HG03097 (cell line): ENCODE data around the gene LYVE1.
"Not testable (repeated sequence)": the region's sequence is repeated elsewhere in the genome, so short reads cannot be mapped to it uniquely, and the experiment has no call there.

Source experiments
- ATAC-seq: cut with Tn5 transposase; IDR thresholded peaks from one replicate; pipeline ENCODE4 v1.9.1; 2021; ENCODE audit not compliant: unreplicated experiment, low FRiP score

The LYVE1 gene, protein sequence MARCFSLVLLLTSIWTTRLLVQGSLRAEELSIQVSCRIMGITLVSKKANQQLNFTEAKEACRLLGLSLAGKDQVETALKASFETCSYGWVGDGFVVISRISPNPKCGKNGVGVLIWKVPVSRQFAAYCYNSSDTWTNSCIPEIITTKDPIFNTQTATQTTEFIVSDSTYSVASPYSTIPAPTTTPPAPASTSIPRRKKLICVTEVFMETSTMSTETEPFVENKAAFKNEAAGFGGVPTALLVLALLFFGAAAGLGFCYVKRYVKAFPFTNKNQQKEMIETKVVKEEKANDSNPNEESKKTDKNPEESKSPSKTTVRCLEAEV

DNA sequence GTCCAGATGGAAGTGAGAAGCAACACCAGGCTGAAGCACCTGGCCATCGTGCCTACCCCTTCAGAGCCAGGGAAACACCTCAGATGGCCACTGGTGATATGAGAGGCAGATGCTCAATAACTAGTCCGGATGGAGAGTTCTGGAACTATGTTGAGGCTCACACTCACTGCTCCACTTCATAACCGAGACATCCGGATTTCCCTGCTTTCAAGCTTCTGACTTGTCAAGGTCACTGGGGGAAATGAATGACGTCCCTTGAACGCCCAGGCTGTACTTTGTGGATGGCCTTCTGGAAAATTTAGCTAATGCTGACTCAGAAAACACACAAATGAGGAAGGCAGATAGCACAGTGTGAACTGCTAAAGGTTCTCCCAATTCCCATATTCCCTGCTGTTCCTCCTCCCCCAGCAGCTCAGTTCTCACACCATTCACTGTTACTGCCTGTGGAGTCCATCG lies at the start of gene LYVE1:
LYVE1 (minus strand) TSS at position 180 of the 456 bp plus-strand sequence; CDS start at position 47, 133 bp downstream.
- ATAC-seq: no peak

DNA sequence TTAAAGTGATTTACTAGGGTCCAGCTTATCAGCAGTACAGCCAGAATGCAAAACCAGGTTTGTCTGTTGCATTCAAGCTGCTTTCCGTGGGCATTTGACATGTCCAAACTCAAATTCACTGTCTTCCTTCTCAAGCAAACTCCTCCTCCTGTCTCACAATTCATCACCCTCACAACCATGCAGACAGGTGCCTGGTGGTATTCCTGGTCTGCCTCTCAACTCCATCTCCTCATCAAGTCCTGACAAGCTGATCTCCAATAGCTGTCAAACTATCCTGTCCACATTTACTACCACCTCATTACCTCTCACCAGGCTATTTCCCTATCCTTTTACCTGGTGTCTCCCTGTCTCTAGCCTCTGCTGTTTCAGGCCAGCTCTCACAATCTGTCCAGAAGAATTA lies 49.1 kb upstream of the LYVE1 start:
- no peak for ATAC-seq

DNA sequence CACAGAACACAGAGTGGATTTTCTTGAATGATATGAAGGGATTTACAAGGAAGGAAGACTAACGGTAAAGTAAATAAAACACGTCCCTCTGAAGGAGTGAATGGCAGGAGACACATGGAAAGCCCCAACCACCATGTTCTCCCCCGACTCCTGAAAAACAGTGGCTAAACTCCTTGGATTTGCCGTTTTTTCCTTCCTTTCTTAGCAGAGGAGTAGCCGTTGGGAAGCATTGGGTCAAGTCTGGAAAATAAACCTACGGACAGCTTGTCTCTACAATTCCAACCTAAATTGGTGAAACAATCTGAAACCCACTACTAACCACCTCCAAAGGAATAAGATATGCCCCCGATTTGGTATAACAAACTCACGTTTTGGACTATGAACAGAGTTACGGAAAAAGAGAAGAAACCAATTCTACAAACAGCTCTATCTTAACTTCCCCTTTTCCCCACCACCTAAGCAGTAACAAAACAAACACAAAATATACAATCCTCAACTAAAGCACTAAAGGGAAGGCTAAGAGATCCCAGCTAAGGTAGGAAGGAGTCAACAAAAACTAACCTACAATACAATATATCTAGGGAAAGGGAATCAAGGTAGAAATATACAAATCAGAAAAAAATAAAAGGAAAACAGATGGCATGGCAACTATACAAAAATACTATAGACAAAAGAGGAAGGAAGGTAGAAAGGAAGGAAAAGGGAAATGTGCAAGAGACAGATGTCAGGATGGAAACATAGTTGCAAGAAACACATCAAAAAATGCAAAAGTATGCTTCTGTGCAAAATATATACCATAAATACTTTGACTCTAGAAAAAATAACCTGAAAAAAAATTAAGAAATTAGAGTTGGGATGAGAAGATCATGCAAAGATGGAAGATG lies 43.8 kb upstream of the LYVE1 start:
- ATAC-seq: no peak

DNA sequence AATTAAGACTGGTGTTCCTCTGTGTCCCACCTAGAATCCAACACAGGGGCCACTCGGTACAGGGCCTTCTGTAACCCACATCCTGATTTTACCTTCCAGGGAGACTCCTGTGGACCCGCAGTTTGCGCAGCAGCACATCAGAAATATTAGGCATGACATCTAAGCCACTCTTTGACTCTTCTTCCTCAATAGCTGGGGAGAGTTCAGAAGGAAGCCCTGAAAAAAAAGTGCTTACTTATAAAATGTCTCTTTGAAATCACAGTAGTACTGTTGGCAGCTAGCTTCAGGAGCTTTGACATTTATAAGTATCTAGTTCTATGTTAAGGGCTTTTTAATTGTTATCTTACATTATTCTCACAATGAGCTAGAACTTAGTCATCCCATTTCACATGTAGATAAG lies 41.2 kb upstream of the LYVE1 start:
- no peak for ATAC-seq

DNA sequence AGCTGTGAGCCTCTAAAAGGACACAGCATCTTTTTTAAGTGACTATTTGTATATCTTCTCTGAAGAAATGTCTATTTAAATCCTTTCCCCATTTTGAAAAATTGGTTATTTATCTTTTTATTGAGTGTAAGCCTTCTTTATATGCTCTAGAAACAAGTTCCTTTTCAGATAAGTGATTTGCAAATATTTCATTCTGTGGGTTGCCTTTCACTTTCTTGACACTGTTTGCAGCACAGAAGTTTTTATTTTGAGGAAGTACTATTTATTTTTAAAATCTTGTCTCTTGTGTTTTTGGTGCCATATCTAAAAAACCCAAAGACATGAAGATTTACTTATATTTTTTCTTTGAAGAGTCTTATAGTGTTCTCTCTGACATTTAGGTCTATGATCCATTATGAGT lies 40.1 kb upstream of the LYVE1 start:
- no peak for ATAC-seq

DNA sequence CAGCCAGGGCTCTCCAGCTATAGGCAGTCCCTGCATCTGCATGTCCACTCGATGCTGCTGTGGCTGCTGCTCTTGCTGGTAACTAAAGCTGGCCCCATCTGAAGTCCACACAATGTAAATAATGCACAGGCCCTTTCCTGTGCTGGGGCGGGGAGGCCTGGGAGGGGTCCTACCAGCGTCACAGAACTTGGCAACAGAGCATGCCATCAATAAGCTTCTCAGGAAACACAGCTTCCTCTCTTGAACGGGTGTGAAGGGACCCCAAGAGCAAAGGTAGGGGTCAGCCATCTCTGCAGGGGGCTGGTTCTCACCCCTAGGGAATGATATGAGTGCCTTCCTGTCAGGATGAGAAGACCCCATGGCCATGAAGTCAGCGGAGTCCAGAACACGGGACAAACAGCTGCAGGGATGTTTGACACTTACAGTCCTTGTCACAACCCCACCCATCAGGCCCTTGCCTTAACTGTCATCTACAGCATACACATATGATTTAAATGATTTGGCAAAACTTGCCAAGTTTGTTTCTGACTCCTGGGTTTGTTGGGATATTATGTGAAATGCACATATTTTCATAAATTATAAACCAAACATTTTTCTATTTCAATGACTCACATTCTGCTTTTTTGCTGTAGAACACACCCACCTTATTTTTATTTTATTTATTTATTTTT lies 39.1 kb upstream of the LYVE1 start:
- ATAC-seq: no peak

DNA sequence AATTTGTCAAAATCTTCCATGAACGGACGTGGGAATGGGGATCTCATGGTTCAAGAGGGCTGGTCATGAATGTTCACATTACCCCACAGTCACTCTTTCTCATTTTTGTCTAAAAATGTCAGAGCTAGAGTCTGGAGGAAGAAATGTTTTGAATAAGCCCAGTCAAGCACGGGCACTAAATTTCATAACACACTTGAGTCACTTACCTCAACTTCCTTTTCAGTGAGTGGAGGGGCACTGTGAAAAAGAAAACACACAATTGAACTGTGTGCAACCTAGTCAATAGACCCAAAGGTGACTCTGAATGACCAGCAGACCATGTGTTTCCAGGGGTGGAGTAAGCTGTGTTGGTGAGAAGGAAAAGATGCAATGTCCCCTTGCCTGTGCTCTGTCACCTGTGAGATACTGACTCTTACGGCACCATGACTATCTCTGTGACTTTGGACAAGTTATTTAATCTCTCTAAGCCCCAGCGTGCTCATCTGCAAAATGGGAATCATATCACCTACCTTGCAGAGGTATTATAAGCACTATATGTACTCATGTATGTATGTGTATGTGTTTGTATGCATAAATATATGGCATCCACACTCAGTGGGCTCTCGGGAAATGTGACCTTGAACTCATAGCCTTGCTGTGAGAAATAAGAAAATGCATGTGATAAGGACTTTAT lies 38.2 kb upstream of the LYVE1 start:
- ATAC-seq: no peak

DNA sequence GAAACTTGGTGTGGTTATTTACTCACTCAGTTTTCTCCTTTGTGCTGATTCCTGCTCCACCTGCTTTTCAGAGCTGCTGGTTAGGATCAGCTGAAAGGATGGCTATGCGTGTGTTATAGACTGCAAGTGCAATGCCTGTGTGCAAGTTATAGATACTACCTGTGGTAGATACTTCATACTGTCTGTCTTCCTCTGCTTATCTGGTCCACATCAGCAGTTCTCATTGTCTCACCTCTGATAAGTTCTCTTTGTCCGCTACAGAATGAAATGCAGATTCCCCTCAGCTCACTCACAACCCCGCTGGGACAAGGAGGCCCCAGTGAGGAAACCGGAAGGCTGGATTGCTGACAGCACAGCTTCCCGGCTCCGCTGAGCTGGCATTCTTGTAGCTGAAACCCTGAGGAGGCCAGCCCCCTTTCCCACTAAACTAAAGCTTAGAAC lies 37.5 kb upstream of the LYVE1 start:
- no peak for ATAC-seq

DNA sequence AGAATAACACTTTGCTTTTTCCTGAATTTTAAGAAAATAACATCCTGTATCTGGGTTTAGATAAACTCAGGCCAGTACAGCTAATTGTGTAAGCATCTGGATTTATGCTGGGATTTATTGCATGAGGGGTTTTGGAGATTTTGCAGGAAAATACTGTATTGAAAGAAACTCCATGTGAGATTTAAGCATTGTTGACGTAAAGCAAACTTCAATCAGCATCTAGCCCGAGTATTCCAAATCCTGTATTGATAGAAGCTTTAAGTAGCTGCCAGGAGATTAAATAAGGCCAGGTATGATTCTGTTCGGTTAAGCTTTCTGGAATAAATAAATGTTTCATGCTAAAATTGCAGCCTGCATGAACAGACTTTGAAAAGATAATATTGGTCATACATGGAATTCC lies 36.3 kb upstream of the LYVE1 start:
- ATAC-seq: no peak

DNA sequence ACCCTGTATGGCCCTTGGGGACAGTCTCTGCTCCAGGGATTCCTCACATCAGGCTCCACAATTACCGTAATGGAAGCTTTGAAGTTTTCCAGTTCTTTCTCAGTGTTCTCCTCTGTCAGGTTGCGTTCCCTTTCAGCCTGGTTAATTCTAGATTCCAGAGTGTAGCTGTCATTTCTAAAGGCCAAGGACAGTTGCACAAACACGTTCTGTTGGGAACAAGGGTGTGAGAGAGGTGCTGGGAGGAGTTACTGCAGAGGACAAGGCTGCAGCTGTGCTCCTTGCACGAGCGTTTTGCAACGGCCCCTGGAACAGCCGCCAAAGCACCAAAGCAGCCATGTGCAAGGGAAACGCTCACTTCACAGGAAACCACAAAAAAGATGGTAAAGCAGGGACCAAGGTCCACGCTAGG lies 35.9 kb upstream of the LYVE1 start:
- ATAC-seq: no peak

DNA sequence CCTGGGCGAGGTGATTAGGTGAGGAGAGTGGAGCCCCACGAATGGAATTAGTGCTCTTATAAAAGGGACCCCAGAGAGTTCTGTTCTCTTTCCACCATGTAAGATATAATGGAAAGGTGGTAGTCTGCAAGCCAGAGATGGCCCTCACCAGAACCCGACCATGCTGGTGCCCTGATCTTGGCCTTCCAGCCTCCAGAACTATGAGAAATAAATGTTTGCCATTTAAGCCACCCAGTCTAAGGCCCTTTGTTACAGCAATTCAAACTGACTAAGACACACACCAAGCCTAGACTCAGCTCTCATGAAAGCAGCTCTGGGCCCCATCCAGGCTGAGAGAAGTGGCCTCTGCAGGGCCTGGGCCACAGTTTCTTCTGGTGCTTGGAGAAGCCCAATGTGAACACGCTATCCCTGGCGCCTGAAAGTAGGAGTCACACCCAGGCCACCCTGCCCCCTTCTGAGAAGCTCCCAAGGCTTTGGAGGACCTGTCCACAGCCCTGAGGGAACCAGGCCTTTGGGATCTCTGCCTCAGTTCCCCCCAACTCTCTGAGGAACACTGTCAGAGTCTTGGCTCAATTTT lies 35.3 kb upstream of the LYVE1 start:
- ATAC-seq: no peak

DNA sequence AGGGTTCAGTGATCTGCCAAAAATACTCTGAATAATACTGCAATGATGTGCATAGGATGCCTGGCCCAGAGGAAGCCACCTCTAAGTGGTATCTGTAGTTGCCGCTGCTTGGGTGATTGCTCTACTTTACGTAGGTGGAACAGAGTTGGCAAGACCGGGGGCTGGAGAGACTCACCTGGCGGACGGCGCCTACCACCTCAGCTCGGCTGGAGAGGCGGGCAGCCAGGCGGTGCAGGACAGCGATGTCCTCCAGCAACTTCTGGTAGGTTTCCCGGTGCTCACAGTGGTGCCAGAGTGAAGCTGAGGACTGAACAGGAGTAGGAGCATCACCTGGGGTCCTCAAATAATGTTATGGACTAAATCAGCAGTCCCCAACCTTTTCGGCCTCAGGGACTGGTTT lies 34.5 kb upstream of the LYVE1 start:
- no peak for ATAC-seq

DNA sequence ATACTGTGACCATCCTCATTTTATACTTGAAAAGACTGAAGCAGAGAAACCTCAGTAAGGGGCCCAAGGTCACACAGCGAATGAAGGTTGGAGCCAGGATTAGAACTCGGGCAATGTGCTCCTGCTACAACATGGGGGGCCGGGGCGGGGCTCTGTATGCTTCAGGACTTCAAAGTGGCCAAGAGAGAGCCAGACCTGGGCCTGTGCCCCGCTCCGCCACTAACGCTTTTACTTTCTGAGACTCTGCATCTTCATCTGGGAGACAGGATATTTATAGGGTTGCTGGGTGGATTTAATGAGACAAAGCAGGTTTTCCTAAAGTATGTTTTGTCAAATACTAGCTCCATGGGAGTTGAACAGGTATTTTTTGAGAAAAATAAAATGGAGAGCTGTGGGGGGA lies 33.9 kb upstream of the LYVE1 start:
- no peak for ATAC-seq

DNA sequence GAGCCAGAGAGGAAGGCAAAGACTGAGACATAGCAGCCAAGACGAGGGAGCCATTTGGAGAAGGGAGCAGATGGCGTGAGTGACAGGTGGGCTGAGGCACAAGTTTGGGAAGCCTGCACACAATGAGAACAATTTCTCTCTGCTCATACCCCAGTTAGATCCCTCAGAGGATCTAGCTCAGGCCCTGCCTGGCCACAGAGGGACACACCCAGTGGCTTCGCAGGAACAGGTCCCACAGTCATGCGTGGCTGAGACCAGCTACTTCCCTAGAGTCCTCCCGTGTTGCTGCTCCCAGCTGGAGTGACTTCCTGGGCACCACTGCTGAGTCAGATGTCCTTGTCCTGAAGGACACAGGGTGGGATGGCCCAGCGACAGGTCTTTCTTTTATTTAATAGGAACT lies 33.4 kb upstream of the LYVE1 start:
- ATAC-seq: no peak

DNA sequence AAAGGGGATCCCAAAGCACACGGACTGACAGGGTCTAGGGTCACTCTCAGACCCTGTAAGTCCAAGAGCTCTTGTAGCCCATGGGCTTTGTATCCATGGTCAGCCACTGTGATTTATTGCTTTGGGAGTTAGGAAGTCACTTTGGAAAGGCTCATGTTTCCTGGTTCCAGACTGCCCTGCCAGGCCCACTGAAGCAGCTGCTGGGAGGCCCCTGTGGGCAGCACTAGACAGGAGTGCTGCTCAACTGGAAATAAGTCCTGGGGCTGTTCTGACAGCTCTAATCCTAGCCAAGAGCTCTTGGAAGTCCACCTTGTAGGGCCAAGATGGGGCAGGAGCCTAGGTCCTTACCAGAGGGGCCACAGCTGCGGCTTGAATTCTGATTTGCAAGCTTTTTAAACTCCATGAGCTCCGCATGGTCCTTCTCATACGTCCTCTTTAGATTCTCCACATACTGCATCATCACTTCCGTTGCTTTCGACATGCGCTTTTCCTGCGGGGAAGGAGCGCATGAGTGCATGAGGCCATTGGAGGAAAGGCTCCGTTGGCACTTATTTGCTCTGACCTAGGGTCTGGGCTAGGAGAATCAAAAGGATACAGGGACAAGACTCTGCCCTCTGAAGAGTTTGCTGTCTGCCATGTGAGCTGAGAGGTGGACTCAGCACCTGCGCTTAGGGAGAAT lies 32.2 kb upstream of the LYVE1 start:
- no peak for ATAC-seq

DNA sequence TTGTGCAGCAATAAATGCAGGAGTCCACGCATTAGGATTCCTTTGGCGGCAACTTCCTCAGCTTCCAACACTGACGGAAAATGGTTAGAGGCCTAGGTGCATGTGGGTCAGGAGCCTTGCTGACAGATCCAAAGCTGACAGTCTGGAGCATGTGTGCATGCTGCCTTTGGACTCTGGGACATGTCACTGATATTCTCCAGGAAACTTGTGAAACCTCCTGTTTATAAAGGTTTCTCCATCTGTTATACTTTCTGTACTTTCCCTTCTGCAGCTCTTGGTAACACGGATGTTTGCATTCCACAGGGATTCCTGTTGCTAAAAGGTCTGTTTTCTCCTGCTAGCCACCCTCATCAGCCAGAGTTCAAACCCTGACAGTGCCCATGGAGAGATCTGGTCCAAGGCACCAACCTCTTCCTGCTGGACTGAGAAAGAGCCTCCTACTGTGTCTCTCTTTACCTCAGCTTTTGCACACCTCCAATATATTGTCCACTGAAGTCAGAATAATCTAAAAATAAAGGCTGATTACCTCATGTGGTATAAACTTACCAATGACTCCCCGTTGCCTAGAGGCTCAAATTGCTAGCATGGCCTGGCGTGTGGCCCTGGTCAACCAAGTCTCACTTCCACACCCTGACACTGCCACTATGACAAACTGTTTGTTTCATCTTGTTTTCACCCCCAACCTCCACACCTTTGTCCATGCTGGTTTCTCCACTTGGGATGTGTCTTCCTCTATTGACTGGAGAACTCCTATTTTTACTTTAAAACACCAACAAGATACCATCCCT lies 31.1 kb upstream of the LYVE1 start:
- no peak for ATAC-seq

DNA sequence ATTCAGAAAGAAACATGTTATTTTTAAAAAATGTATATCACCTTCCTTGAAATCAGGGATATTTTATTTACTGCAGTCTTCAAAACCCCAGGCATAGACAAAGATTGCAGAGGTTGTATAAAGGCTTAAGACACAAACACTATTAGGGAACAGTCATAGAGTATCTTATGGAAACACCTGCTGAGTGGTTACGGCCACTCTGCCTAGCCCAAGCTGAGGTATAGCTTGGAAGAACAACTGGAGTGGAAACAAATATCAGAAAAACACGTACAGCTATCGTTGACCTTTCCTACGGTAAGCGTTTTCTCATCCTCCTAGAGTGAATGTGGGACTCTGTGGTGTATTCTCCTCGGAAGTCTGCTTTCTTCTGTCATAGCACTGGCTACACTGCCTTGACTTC lies 30.4 kb upstream of the LYVE1 start:
- ATAC-seq: no peak

DNA sequence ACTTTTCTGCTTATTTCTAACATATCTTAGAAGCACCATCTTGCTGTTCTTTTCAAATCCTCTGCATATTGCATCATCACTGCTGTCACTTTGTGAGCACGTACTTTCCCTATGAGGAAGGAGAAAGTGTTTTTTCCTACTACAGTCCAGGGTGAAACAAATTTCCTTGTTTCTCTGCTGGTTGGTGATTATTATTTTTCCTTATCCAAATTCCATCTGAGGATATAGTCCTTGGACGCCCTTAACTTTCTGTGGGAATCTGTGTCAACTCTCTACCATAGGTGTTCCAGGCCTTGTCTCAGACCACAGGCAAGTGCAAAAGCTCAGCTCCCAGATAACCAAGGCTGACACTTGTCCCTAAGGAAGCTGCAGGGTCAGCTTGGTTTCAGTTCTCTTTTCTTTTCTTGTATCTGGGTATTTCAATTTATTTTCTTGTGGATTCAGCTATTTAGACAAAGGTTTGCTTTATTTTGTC lies 29.4 kb upstream of the LYVE1 start:
- no peak for ATAC-seq

DNA sequence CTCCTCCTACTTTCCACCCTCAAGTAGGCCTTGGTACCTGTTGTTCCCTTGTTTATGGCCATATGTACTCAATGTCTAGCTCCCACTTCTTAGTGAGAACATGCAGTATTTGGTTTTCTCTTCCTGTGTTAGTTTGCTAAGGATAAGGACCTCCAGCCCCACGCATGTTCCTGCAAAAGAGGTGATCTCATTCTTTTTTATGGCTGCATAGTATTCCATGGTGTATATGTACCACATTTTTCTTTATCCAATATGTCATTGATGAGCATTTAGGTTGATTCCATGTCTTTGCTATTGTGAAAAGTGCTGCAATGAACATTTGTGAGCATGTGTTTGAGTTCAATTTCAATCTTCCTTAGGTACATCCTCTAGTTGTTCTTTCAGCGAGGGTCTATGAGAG lies 27.4 kb upstream of the LYVE1 start:
- not testable (repeated sequence) for ATAC-seq
